IPS-NIHi7 (cell line): Measurements from ENCODE around the gene PHOSPHO2.
"Not testable (repeated sequence)": the region's sequence is repeated elsewhere in the genome, so short reads cannot be mapped to it uniquely, and the experiment has no call there.

Experiments
- DNase-seq: peaks from one replicate; pipeline ENCODE4 v3.0.0; 2012; ENCODE audit warnings: mixed read lengths; ENCODE audit errors: extremely low spot score

Gene PHOSPHO2

GRCh38 chr2:169684135-169684565 lies 10.1 kb upstream of the PHOSPHO2 start:
- DNase-seq: no peak

GRCh38 chr2:169684712-169685111 lies 9.6 kb upstream of the PHOSPHO2 start:
- not testable (repeated sequence) for DNase-seq

- not testable (repeated sequence) for DNase-seq
Measured at GRCh38 chr2:169686825-169687224, 7.4 kb upstream of the PHOSPHO2 start.

- not testable (repeated sequence) for DNase-seq
Measured at GRCh38 chr2:169687943-169688342, 6.3 kb upstream of the PHOSPHO2 start.

- DNase-seq: no peak
Measured at GRCh38 chr2:169690958-169691357, 3.3 kb upstream of the PHOSPHO2 start.

GRCh38 chr2:169692718-169693117 lies 1.6 kb upstream of the PHOSPHO2 start:
- no peak for DNase-seq

- no peak for DNase-seq
Measured at GRCh38 chr2:169693360-169693759, 909 bp upstream of the PHOSPHO2 start.

- DNase-seq: no peak
Measured at GRCh38 chr2:169694894-169695260, 608 bp downstream of the PHOSPHO2 start.

- no peak for DNase-seq
Measured at GRCh38 chr2:169696381-169696780, 2.1 kb downstream of the PHOSPHO2 start.

- not testable (repeated sequence) for DNase-seq
Measured at GRCh38 chr2:169699173-169699572, 4.9 kb downstream of the PHOSPHO2 start.

- DNase-seq: no peak
Measured at GRCh38 chr2:169702996-169703395, 8.7 kb downstream of the PHOSPHO2 start.

- DNase-seq: no peak
Measured at GRCh38 chr2:169704160-169704708, 10.0 kb downstream of the PHOSPHO2 start.

GRCh38 chr2:169705927-169706326 lies 11.7 kb downstream of the PHOSPHO2 start:
- DNase-seq: no peak

GRCh38 chr2:169707626-169708025 lies 13.4 kb downstream of the PHOSPHO2 start:
- no peak for DNase-seq

GRCh38 chr2:169709331-169709730 lies 15.1 kb downstream of the PHOSPHO2 start:
- no peak for DNase-seq

GRCh38 chr2:169709981-169710380 lies 15.7 kb downstream of the PHOSPHO2 start:
- DNase-seq: no peak

GRCh38 chr2:169711751-169712509 lies 17.7 kb downstream of the PHOSPHO2 start:
- no peak for DNase-seq

- no peak for DNase-seq
Measured at GRCh38 chr2:169712791-169713227, 18.5 kb downstream of the PHOSPHO2 start.

GRCh38 chr2:169713331-169713730 lies 19.1 kb downstream of the PHOSPHO2 start:
- DNase-seq: no peak

- DNase-seq: no peak
Measured at GRCh38 chr2:169714699-169715098, 20.4 kb downstream of the PHOSPHO2 start.

- DNase-seq: no peak
Measured at GRCh38 chr2:169715379-169716237, 21.3 kb downstream of the PHOSPHO2 start.

- no peak for DNase-seq
Measured at GRCh38 chr2:169716238-169716886, 22.1 kb downstream of the PHOSPHO2 start.
